ENCODE data around the gene NFKBIE. TPM values are rescaled to one million over a fixed set of nuclear protein-coding genes. Genes with fewer than 3 reads are reported as not detected.

The NFKBIE gene
- total RNA-seq, 1 experiment from 2014 or later = 6.0 TPM

GRCh38 chr6:44275749-44276648 is 10.6 kb upstream of the NFKBIE start:
- intact Hi-C loops (cut with micrococcal nuclease) = no loop called here
- ChIA-PET CTCF (no interaction called here), POLR2A (no interaction called here)
- Mint-ChIP-seq H3K4me1 (ENCODE audit: insufficient read depth, unreplicated experiment) (no peaks in the 10 kb centered on the region), H3K27me3 (ENCODE audit: insufficient read depth, unreplicated experiment) (peaks cover 51% of the 10 kb centered on the region), H3K27ac (ENCODE audit: low read depth, unreplicated experiment) (no peak overlapping the region), H3K4me3 (ENCODE audit: unreplicated experiment) (no peak overlapping the region), H3K36me3 (ENCODE audit: insufficient read depth, unreplicated experiment) (no peaks in the 10 kb centered on the region), H3K9me3 (ENCODE audit: unreplicated experiment) (no peaks in the 10 kb centered on the region)
- no peak for TF ChIP-seq CTCF (IDR thresholded peaks at IDR 0.05; ENCODE audit: unreplicated experiment)
- DNase-seq (ENCODE audit: unreplicated experiment) = no peak
- no TSS peak for BruUV-seq (replicated peaks)

GRCh38 chr6:44275271-44275748 is 10.0 kb upstream of the NFKBIE start:
- Mint-ChIP-seq H3K4me1 (ENCODE audit: insufficient read depth, unreplicated experiment) (no peaks in the 10 kb centered on the region), H3K9me3 (ENCODE audit: unreplicated experiment) (no peaks in the 10 kb centered on the region), H3K27me3 (ENCODE audit: insufficient read depth, unreplicated experiment) (peaks cover 54% of the 10 kb centered on the region), H3K4me3 (ENCODE audit: unreplicated experiment) (no peak overlapping the region), H3K36me3 (ENCODE audit: insufficient read depth, unreplicated experiment) (no peaks in the 10 kb centered on the region), H3K27ac (ENCODE audit: low read depth, unreplicated experiment) (no peak overlapping the region)
- DNase-seq (ENCODE audit: unreplicated experiment) = no peak
- CTCF ChIA-PET = interaction anchor here (0.7 kb wide), 1 partner anchor 17 kb away, joined by 3 read pairs; no protein-coding TSS in a partner anchor
- no peak for TF ChIP-seq CTCF (IDR thresholded peaks at IDR 0.05; ENCODE audit: unreplicated experiment)
- intact Hi-C loops (cut with micrococcal nuclease) = no loop called here
- POLR2A ChIA-PET = no interaction called here
- BruUV-seq (replicated peaks) = no TSS peak

- H3K27ac Mint-ChIP-seq (ENCODE audit: low read depth, unreplicated experiment) = no peak overlapping the region
- no peak for DNase-seq (ENCODE audit: unreplicated experiment)
- no peak for TF ChIP-seq CTCF (IDR thresholded peaks at IDR 0.05; ENCODE audit: unreplicated experiment)
- H3K36me3 Mint-ChIP-seq (ENCODE audit: insufficient read depth, unreplicated experiment) = no peaks in the 10 kb centered on the region
- H3K4me1 Mint-ChIP-seq (ENCODE audit: insufficient read depth, unreplicated experiment) = no peaks in the 10 kb centered on the region
- POLR2A ChIA-PET = no interaction called here
- CTCF ChIA-PET = interaction anchor here (1.6 kb wide), 1 partner anchor 65 kb away, joined by 6 read pairs; no protein-coding TSS in a partner anchor
- BruUV-seq (replicated peaks) = no TSS peak
- H3K9me3 Mint-ChIP-seq (ENCODE audit: unreplicated experiment) = no peaks in the 10 kb centered on the region
- no peak overlapping the region for H3K4me3 Mint-ChIP-seq (ENCODE audit: unreplicated experiment)
- intact Hi-C loops (cut with micrococcal nuclease) = no loop called here
- peaks cover 51% of the 10 kb centered on the region for H3K27me3 Mint-ChIP-seq (ENCODE audit: insufficient read depth, unreplicated experiment)
Measured at GRCh38 chr6:44273617-44274016, 8.3 kb upstream of the NFKBIE start.

- no TSS peak for BruUV-seq (replicated peaks)
Measured at GRCh38 chr6:44272999-44273566, 7.7 kb upstream of the NFKBIE start.

More at GRCh38 chr6:44272999-44273566, 7.7 kb upstream of the NFKBIE start:
- DNase-seq (ENCODE audit: unreplicated experiment) = no peak
- H3K4me1 Mint-ChIP-seq (ENCODE audit: insufficient read depth, unreplicated experiment) = no peaks in the 10 kb centered on the region
- H3K4me3 Mint-ChIP-seq (ENCODE audit: unreplicated experiment) = no peak overlapping the region
- CTCF ChIA-PET = interaction anchor here (0.5 to 1.6 kb wide), 3 partner anchors 32 to 66 kb away, joined by 3 to 12 read pairs (median 6); no protein-coding TSS in a partner anchor
- intact Hi-C loops (cut with micrococcal nuclease) = no loop called here
- no peak overlapping the region for H3K27ac Mint-ChIP-seq (ENCODE audit: low read depth, unreplicated experiment)
- TF ChIP-seq CTCF (IDR thresholded peaks at IDR 0.05; ENCODE audit: unreplicated experiment) = no peak
- no peaks in the 10 kb centered on the region for H3K36me3 Mint-ChIP-seq (ENCODE audit: insufficient read depth, unreplicated experiment)
- peaks cover 51% of the 10 kb centered on the region for H3K27me3 Mint-ChIP-seq (ENCODE audit: insufficient read depth, unreplicated experiment)
- POLR2A ChIA-PET = interaction anchor here (1.3 kb wide), 1 partner anchor 113 kb away, joined by 3 read pairs; no protein-coding TSS in a partner anchor
- H3K9me3 Mint-ChIP-seq (ENCODE audit: unreplicated experiment) = no peaks in the 10 kb centered on the region
